Endodermal cell (in vitro differentiated cells): ENCODE results near the gene CACNA1I. TPM values are rescaled to one million over a fixed set of nuclear protein-coding genes. Genes with fewer than 3 reads are reported as not detected.

Source experiments
- DNase-seq: peaks from one replicate; pipeline ENCODE4 v3.0.0-alpha.2; 2017
- H3K27ac ChIP-seq: 2 replicates; pipeline ENCODE4 v1.5.1; 2013; ENCODE audit warnings: mild to moderate bottlenecking, low read depth, low read length, moderate library complexity
- H3K27me3 ChIP-seq: 2 replicates; pipeline ENCODE4 v1.6.1; 2013; ENCODE audit warnings: mild to moderate bottlenecking, low read length, moderate library complexity; ENCODE audit not compliant: insufficient read depth, control insufficient read depth, poor library complexity, severe bottlenecking
- H3K36me3 ChIP-seq: 2 replicates; pipeline ENCODE4 v1.7.0; 2013; ENCODE audit warnings: mild to moderate bottlenecking, low read length, moderate library complexity; ENCODE audit not compliant: control insufficient read depth, insufficient read depth
- H3K4me1 ChIP-seq: one replicate; pipeline ENCODE4 v1.7.0; 2013; ENCODE audit warnings: low read length; ENCODE audit not compliant: control insufficient read depth, insufficient read depth
- H3K4me3 ChIP-seq: 2 replicates; pipeline ENCODE4 v1.5.1; 2013; ENCODE audit warnings: mild to moderate bottlenecking, low read length, moderate library complexity
- H3K9ac ChIP-seq: 2 replicates; pipeline ENCODE4 v1.6.1; 2013; ENCODE audit warnings: mild to moderate bottlenecking, low read length, moderate library complexity; ENCODE audit not compliant: poor library complexity, severe bottlenecking; ENCODE audit errors: extremely low read depth
- H3K9me3 ChIP-seq: 2 replicates; pipeline ENCODE4 v1.6.1; 2013; ENCODE audit warnings: mild to moderate bottlenecking, low read length, moderate library complexity; ENCODE audit not compliant: control insufficient read depth
- H3K27ac Mint-ChIP-seq: 2 replicates; pipeline ENCODE4 v1.8.0; 2020; ENCODE audit warnings: mixed read lengths
- H3K27me3 Mint-ChIP-seq: 2 replicates; pipeline ENCODE4 v1.8.0; 2021; ENCODE audit warnings: mild to moderate bottlenecking, mixed read lengths; ENCODE audit not compliant: insufficient read depth
- H3K36me3 Mint-ChIP-seq: 2 replicates; pipeline ENCODE4 v1.8.0; 2020; ENCODE audit warnings: low read depth, mixed read lengths
- H3K4me1 Mint-ChIP-seq: 2 replicates; pipeline ENCODE4 v1.8.0; 2020; ENCODE audit warnings: mixed read lengths
- H3K4me3 Mint-ChIP-seq: 2 replicates; pipeline ENCODE4 v1.8.0; 2020; ENCODE audit warnings: mild to moderate bottlenecking, moderate library complexity, mixed read lengths
- H3K9me3 Mint-ChIP-seq: 2 replicates; pipeline ENCODE4 v1.8.0; 2020; ENCODE audit warnings: mild to moderate bottlenecking, mixed read lengths
- WGBS, 2 experiments: methylation state at CpG; one replicate each; pipeline versions ENCODE4 v1.1.5 to v1.1.7; 2013; ENCODE audit warnings: missing lambda C conversion rate in 2 of 2, mixed read lengths in 1 of 2; ENCODE audit not compliant: insufficient coverage in 1 of 2, insufficient read length in 1 of 2; 5-methylcytosine and 5-hydroxymethylcytosine counted together
- total RNA-seq, 2 donors: library from RNA; stranded (reverse); fragmentation: NEBNext Ultra II Directional in 1 of 2; extraction: Animal tissue kit (Norgen Biotek cat#: 25700) in 1 of 2; gene quantifications; 2 replicates in 1 of 2; 3 replicates in 1 of 2; pipeline ENCODE4 v1.2.1, GENCODE V29; 2021
- TF ChIP-seq, protein P1 (sequence below): fragments of 200-600 bp; sonication (generic); conservative IDR thresholded peaks from 2 replicates; pipeline ENCODE4 v1.5.0; 2021; ENCODE audit warnings: antibody characterized with exemption, mild to moderate bottlenecking

CACNA1I gene
- total RNA-seq, 2 donors from 2014 or later = 1.2 to 2.2 TPM

- H3K9me3 ChIP-seq = no peaks in the 10 kb centered on the region
- no peak overlapping the region for H3K4me3 ChIP-seq
- H3K9ac ChIP-seq = no peak overlapping the region
- H3K36me3 Mint-ChIP-seq = peaks cover 67% of the 10 kb centered on the region
- WGBS, 2 experiments = 96 to 97% methylated on average over 3 to 4 of the region's 4 CpGs
- H3K27ac ChIP-seq = no peak overlapping the region
- TF ChIP-seq, protein P1, sequence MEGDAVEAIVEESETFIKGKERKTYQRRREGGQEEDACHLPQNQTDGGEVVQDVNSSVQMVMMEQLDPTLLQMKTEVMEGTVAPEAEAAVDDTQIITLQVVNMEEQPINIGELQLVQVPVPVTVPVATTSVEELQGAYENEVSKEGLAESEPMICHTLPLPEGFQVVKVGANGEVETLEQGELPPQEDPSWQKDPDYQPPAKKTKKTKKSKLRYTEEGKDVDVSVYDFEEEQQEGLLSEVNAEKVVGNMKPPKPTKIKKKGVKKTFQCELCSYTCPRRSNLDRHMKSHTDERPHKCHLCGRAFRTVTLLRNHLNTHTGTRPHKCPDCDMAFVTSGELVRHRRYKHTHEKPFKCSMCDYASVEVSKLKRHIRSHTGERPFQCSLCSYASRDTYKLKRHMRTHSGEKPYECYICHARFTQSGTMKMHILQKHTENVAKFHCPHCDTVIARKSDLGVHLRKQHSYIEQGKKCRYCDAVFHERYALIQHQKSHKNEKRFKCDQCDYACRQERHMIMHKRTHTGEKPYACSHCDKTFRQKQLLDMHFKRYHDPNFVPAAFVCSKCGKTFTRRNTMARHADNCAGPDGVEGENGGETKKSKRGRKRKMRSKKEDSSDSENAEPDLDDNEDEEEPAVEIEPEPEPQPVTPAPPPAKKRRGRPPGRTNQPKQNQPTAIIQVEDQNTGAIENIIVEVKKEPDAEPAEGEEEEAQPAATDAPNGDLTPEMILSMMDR = no peak
- H3K9me3 Mint-ChIP-seq = no peaks in the 10 kb centered on the region
- peaks cover 40% of the 10 kb centered on the region for H3K4me1 Mint-ChIP-seq
- peaks cover 64% of the 10 kb centered on the region for H3K36me3 ChIP-seq
- peaks cover under 1% of the 10 kb centered on the region for H3K4me1 ChIP-seq
- H3K27ac Mint-ChIP-seq = peak overlapping the region; percentile 85
- no peak for DNase-seq
- no peak overlapping the region for H3K4me3 Mint-ChIP-seq
- H3K27me3 ChIP-seq = no peaks in the 10 kb centered on the region
- no peaks in the 10 kb centered on the region for H3K27me3 Mint-ChIP-seq
Observed at GRCh38 chr22:39525658-39525975, 44.9 kb upstream of the CACNA1I start.

GRCh38 chr22:39526736-39527171, 43.8 kb upstream of the CACNA1I start:
- Histone ChIP-seq H3K9ac (no peak overlapping the region), H3K9me3 (no peaks in the 10 kb centered on the region), H3K27me3 (no peaks in the 10 kb centered on the region), H3K27ac (no peak overlapping the region), H3K36me3 (peaks cover 65% of the 10 kb centered on the region), H3K4me3 (no peak overlapping the region), H3K4me1 (peaks cover 12% of the 10 kb centered on the region)
- no peaks in the 10 kb centered on the region for H3K27me3 Mint-ChIP-seq
- no peak overlapping the region for H3K4me3 Mint-ChIP-seq
- peaks cover 65% of the 10 kb centered on the region for H3K36me3 Mint-ChIP-seq
- H3K9me3 Mint-ChIP-seq = no peaks in the 10 kb centered on the region
- TF ChIP-seq, protein P1 = no peak
- 92 to 94% methylated on average over 3 to 4 of the region's 4 CpGs for whole genome bisulfite sequencing, 2 experiments
- H3K27ac Mint-ChIP-seq = peak overlapping the region; percentile 76
- DNase-seq = no peak
- peaks cover 47% of the 10 kb centered on the region for H3K4me1 Mint-ChIP-seq

GRCh38 chr22:39527481-39527961, 43.0 kb upstream of the CACNA1I start:
- TF ChIP-seq, protein P1 = no peak
- no peak overlapping the region for H3K9ac ChIP-seq
- H3K4me1 ChIP-seq = peaks cover 13% of the 10 kb centered on the region
- no peaks in the 10 kb centered on the region for H3K9me3 ChIP-seq
- no peaks in the 10 kb centered on the region for H3K27me3 ChIP-seq
- peak overlapping the region; percentile 56 for H3K27ac ChIP-seq
- no peak for DNase-seq
- Mint-ChIP-seq H3K4me1 (peaks cover 41% of the 10 kb centered on the region), H3K36me3 (peaks cover 57% of the 10 kb centered on the region), H3K9me3 (no peaks in the 10 kb centered on the region), H3K27ac (peak overlapping the region; percentile 76), H3K4me3 (no peak overlapping the region), H3K27me3 (no peaks in the 10 kb centered on the region)
- WGBS, 2 experiments = 82% methylated on average over 4 to 6 of the region's 6 CpGs
- H3K36me3 ChIP-seq = peaks cover 57% of the 10 kb centered on the region
- no peak overlapping the region for H3K4me3 ChIP-seq
